ENCODE data around the gene RABEP1. TPM values are rescaled to one million over a fixed set of nuclear protein-coding genes. Genes with fewer than 3 reads are reported as not detected.
"Not testable (repeated sequence)": the region's sequence is repeated elsewhere in the genome, so short reads cannot be mapped to it uniquely, and the experiment has no call there.

The RABEP1 gene
- 35.4 and 36.7 TPM in 2 replicates for total RNA-seq (2014; rRNA removed; shearing (Covaris generic))
- polyA plus RNA-seq (2015; cell fraction: cytosol; rRNA removed): 26.2 and 27.9 TPM in 2 replicates
- 14.4 and 14.6 TPM in 2 replicates for polyA plus RNA-seq (2015; cell fraction: nucleus; rRNA removed)

GRCh38 chr17:5281814-5282641 is at the start of gene RABEP1:
Gene RABEP1 (plus strand): TSS chr17:5282284. CDS start chr17:5282487, 203 bp downstream.
- peak; percentile 54 for DNase-seq (ENCODE audit: low read depth)

GRCh38 chr17:5233492-5233891 is 48.6 kb upstream of the RABEP1 start:
- not testable (repeated sequence) for DNase-seq (ENCODE audit: low read depth)

- no peak for DNase-seq (ENCODE audit: low read depth)
These were observed 47.2 kb upstream of the RABEP1 start, which contains the start of gene SCIMP for GRCh38 chr17:5234645-5235576. Gene SCIMP (minus strand): TSS chr17:5234860. CDS start chr17:5234755, 105 bp downstream.

- DNase-seq (ENCODE audit: low read depth): no peak
These were observed 45.0 kb upstream of the RABEP1 start for GRCh38 chr17:5236938-5237540.

- peak; percentile 65 for DNase-seq (ENCODE audit: low read depth)
These were observed 44.5 kb upstream of the RABEP1 start for GRCh38 chr17:5237541-5238016.

GRCh38 chr17:5238333-5238732 is 43.8 kb upstream of the RABEP1 start:
- DNase-seq (ENCODE audit: low read depth): no peak

GRCh38 chr17:5239769-5240168 is 42.3 kb upstream of the RABEP1 start:
- not testable (repeated sequence) for DNase-seq (ENCODE audit: low read depth)

GRCh38 chr17:5241861-5242671 is 40.0 kb upstream of the RABEP1 start:
- DNase-seq (ENCODE audit: low read depth): no peak

- no peak for DNase-seq (ENCODE audit: low read depth)
These were observed 34.5 kb upstream of the RABEP1 start for GRCh38 chr17:5247621-5248020.

GRCh38 chr17:5248821-5249479 is 33.1 kb upstream of the RABEP1 start:
- DNase-seq (ENCODE audit: low read depth): no peak

- DNase-seq (ENCODE audit: low read depth): peak; percentile 70
These were observed 32.5 kb upstream of the RABEP1 start for GRCh38 chr17:5249615-5250014.

GRCh38 chr17:5254414-5254813 is 27.7 kb upstream of the RABEP1 start:
- no peak for DNase-seq (ENCODE audit: low read depth)

- DNase-seq (ENCODE audit: low read depth): no peak
These were observed 27.1 kb upstream of the RABEP1 start for GRCh38 chr17:5254903-5255521.

- no peak for DNase-seq (ENCODE audit: low read depth)
These were observed 25.0 kb upstream of the RABEP1 start for GRCh38 chr17:5257124-5257523.

- no peak for DNase-seq (ENCODE audit: low read depth)
These were observed 21.5 kb upstream of the RABEP1 start for GRCh38 chr17:5260542-5260941.

- no peak for DNase-seq (ENCODE audit: low read depth)
These were observed 19.6 kb upstream of the RABEP1 start for GRCh38 chr17:5262416-5262991.

- DNase-seq (ENCODE audit: low read depth): no peak
These were observed 18.6 kb upstream of the RABEP1 start for GRCh38 chr17:5263441-5263840.

- no peak for DNase-seq (ENCODE audit: low read depth)
These were observed 17.2 kb upstream of the RABEP1 start for GRCh38 chr17:5264893-5265292.
